ENCODE measurements around the gene TMEM178B. TPM values are rescaled to one million over a fixed set of nuclear protein-coding genes. Genes with fewer than 3 reads are reported as not detected.

The TMEM178B gene
- total RNA-seq, 3 donors from 2014 or later (not counting 1 experiment from before 2014, with no cell fraction given), result not detected

- ATAC-seq, result no peak
- Mint-ChIP-seq H3K4me1 (no peaks in the 10 kb centered on the region), H3K4me3 (no peak overlapping the region), H3K27ac (no peak overlapping the region), H3K9me3 (no peaks in the 10 kb centered on the region), H3K36me3 (no peaks in the 10 kb centered on the region), H3K27me3 (ENCODE audit: low read depth in 2 of 2) (peaks cover 0 to 24% of the 10 kb centered on the region in 2 donors)
- Histone ChIP-seq H3K27ac (ENCODE audit: low read length) (no peak overlapping the region), H3K9me3 (ENCODE audit: control insufficient read depth, insufficient read depth, low read length) (no peaks in the 10 kb centered on the region), H3K4me3 (ENCODE audit: low read length) (no peak overlapping the region), H3K36me3 (ENCODE audit: control insufficient read depth, insufficient read depth, low read length) (no peaks in the 10 kb centered on the region), H3K4me1 (ENCODE audit: control insufficient read depth, insufficient read depth, low read length) (no peaks in the 10 kb centered on the region), H3K27me3 (ENCODE audit: control insufficient read depth, insufficient read depth, low read length) (no peaks in the 10 kb centered on the region)
- TF ChIP-seq CTCF (IDR thresholded peaks at IDR 0.05), result no peak
- intact Hi-C loops (cut with micrococcal nuclease), result loop anchor here (5.0 kb wide), 1 partner anchor 158 kb away; no protein-coding TSS in a partner anchor
- 93% methylated on average over 14 of the region's 14 CpGs for WGBS (ENCODE audit: insufficient coverage)
- no peak for DNase-seq
Observed at GRCh38 chr7:141185369-141185967, 111.6 kb downstream of the TMEM178B start.

GRCh38 chr7:141189231-141189630, 115.4 kb downstream of the TMEM178B start:
- no peaks in the 10 kb centered on the region for H3K9me3 Mint-ChIP-seq

DNA sequence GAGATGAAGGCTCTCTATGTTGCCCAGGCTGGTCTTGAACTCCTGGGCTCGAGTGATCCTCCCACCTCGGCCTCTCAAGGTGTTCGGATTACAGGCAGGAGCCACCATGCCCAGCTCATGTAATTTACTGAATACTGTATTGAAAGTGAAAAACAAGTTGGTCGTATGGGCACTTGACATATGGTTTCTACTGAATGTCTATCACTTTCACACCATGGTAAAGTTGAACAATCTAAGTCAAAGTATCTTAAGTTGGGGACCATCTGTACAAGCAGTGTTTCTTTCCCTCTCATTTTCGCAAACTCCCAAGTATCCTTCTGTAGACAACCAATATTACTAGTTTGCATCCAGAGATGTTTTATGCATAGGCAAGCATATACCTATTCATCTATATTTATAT, 116.6 kb downstream of the TMEM178B start:
- Mint-ChIP-seq H3K4me1 (no peaks in the 10 kb centered on the region), H3K36me3 (no peaks in the 10 kb centered on the region), H3K27ac (no peak overlapping the region), H3K4me3 (no peak overlapping the region), H3K27me3 (ENCODE audit: low read depth in 2 of 2) (peaks cover 2 to 28% of the 10 kb centered on the region in 2 donors), H3K9me3 (no peaks in the 10 kb centered on the region)
- Histone ChIP-seq H3K27me3 (ENCODE audit: control insufficient read depth, insufficient read depth, low read length) (no peaks in the 10 kb centered on the region), H3K9me3 (ENCODE audit: control insufficient read depth, insufficient read depth, low read length) (no peaks in the 10 kb centered on the region), H3K4me1 (ENCODE audit: control insufficient read depth, insufficient read depth, low read length) (no peaks in the 10 kb centered on the region), H3K36me3 (ENCODE audit: control insufficient read depth, insufficient read depth, low read length) (no peaks in the 10 kb centered on the region), H3K27ac (ENCODE audit: low read length) (no peak overlapping the region), H3K4me3 (ENCODE audit: low read length) (no peak overlapping the region)
- WGBS (ENCODE audit: insufficient coverage), result 84% methylated on average over 5 of the region's 5 CpGs
- no peak for TF ChIP-seq CTCF (IDR thresholded peaks at IDR 0.05)
- DNase-seq (no peak), ATAC-seq (no peak)
- intact Hi-C loops (cut with micrococcal nuclease), result no loop called here

More at GRCh38 chr7:141189231-141189630, 115.4 kb downstream of the TMEM178B start:
- Histone ChIP-seq H3K4me1 (ENCODE audit: control insufficient read depth, insufficient read depth, low read length) (no peaks in the 10 kb centered on the region), H3K4me3 (ENCODE audit: low read length) (no peak overlapping the region), H3K9me3 (ENCODE audit: control insufficient read depth, insufficient read depth, low read length) (no peaks in the 10 kb centered on the region), H3K36me3 (ENCODE audit: control insufficient read depth, insufficient read depth, low read length) (no peaks in the 10 kb centered on the region), H3K27me3 (ENCODE audit: control insufficient read depth, insufficient read depth, low read length) (no peaks in the 10 kb centered on the region), H3K27ac (ENCODE audit: low read length) (no peak overlapping the region)
- Mint-ChIP-seq H3K27me3 (ENCODE audit: low read depth in 2 of 2) (peaks cover 2 to 26% of the 10 kb centered on the region in 2 donors), H3K4me1 (no peaks in the 10 kb centered on the region), H3K36me3 (no peaks in the 10 kb centered on the region), H3K27ac (no peak overlapping the region), H3K4me3 (no peak overlapping the region)
- ATAC-seq, result no peak
- intact Hi-C loops (cut with micrococcal nuclease), result loop anchor here (5.0 kb wide), 1 partner anchor 162 kb away; no protein-coding TSS in a partner anchor
- DNase-seq, result no peak
- TF ChIP-seq CTCF (IDR thresholded peaks at IDR 0.05), result no peak
- 84% methylated on average over 4 of the region's 4 CpGs for WGBS (ENCODE audit: insufficient coverage)

DNA sequence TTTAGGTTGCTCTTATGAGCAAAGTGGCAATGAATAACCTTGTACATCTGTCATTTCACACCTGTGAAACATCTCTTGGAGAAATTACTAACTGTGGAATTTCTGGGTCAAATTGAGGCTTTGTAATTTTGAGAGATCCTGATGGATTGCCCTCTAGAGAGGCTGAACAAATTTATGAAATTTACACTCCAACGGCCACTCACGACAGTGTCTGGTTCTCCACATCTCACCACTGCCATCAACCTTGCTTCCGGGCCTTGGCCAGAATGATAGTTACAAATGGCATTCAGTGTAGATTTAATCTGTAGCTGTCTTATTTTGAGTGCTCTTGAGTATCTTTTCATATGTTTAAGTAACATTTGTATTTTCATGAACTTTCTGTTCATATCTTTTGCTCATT, 117.4 kb downstream of the TMEM178B start:
- 93% methylated on average over 3 of the region's 3 CpGs for WGBS (ENCODE audit: insufficient coverage)
- no peaks in the 10 kb centered on the region for H3K9me3 Mint-ChIP-seq
- no peaks in the 10 kb centered on the region for H3K4me1 Mint-ChIP-seq
- no peak overlapping the region for H3K27ac Mint-ChIP-seq
- Histone ChIP-seq H3K27me3 (ENCODE audit: control insufficient read depth, insufficient read depth, low read length) (no peaks in the 10 kb centered on the region), H3K4me1 (ENCODE audit: control insufficient read depth, insufficient read depth, low read length) (no peaks in the 10 kb centered on the region), H3K4me3 (ENCODE audit: low read length) (no peak overlapping the region), H3K36me3 (ENCODE audit: control insufficient read depth, insufficient read depth, low read length) (no peaks in the 10 kb centered on the region), H3K27ac (ENCODE audit: low read length) (no peak overlapping the region), H3K9me3 (ENCODE audit: control insufficient read depth, insufficient read depth, low read length) (no peaks in the 10 kb centered on the region)
- H3K27me3 Mint-ChIP-seq (ENCODE audit: low read depth in 2 of 2), result peaks cover 2 to 34% of the 10 kb centered on the region in 2 donors
- no peaks in the 10 kb centered on the region for H3K36me3 Mint-ChIP-seq
- intact Hi-C loops (cut with micrococcal nuclease), result no loop called here
- TF ChIP-seq CTCF (IDR thresholded peaks at IDR 0.05), result no peak
- DNase-seq (no peak), ATAC-seq (no peak)
- H3K4me3 Mint-ChIP-seq, result no peak overlapping the region

Data from natural killer cell (primary cell).